PC-3 (cell line): ENCODE measurements around the gene HHAT. TPM values are rescaled to one million over a fixed set of nuclear protein-coding genes. Genes with fewer than 3 reads are reported as not detected.

Source experiments
- ATAC-seq: fragments of 200-7000 bp; cut with Tn5 transposase; 2 replicates; pipeline ENCODE4 v1.9.1; 2020; ENCODE audit warnings: mild to moderate bottlenecking, moderate library complexity
- BruUV-seq: library from RNA; stranded (reverse); fragments of 400-500 nt; replicated peaks from 2 replicates; lab custom pipeline; 2021; lab: Mats Ljungman, UMichigan
- CTCF ChIA-PET: fragments of 300-600 bp; sonication (Branson Sonifier 250); formaldehyde crosslinking; loops from one replicate; lab custom pipeline; 2022; ENCODE audit warnings: antibody characterized with exemption; lab: Charles Lee
- POLR2A ChIA-PET: fragments of 300-600 bp; sonication (Branson Sonifier 250); formaldehyde crosslinking; loops from one replicate; lab custom pipeline; 2022; ENCODE audit warnings: antibody characterized with exemption; ENCODE audit not compliant: unreplicated experiment; lab: Charles Lee
- DNase-seq: peaks from one replicate; pipeline ENCODE4 v3.0.0-alpha.2; 2015
- H2AFZ ChIP-seq: fragments of 300-600 bp; sonication (generic); 2 replicates; pipeline ENCODE4 v1.6.0; 2016; ENCODE audit warnings: antibody characterized with exemption, low read length
- H3F3A ChIP-seq: fragments of 300-600 bp; sonication (generic); one replicate; pipeline ENCODE4 v1.6.0; 2017; ENCODE audit warnings: antibody characterized with exemption, low read length, control low read depth, mild to moderate bottlenecking; ENCODE audit not compliant: unreplicated experiment
- H3K27ac ChIP-seq: fragments of 300-600 bp; sonication (generic); 2 replicates; pipeline ENCODE4 v1.5.1; 2016; ENCODE audit warnings: mild to moderate bottlenecking, low read length
- H3K27me3 ChIP-seq: fragments of 300-600 bp; sonication (generic); 2 replicates; pipeline ENCODE4 v1.6.1; 2016; ENCODE audit warnings: low read length, mixed read lengths
- H3K36me3 ChIP-seq: fragments of 300-600 bp; sonication (generic); 2 replicates; pipeline ENCODE4 v1.6.1; 2016; ENCODE audit warnings: low read depth, mixed run types, low read length, mixed read lengths
- H3K4me1 ChIP-seq: fragments of 300-600 bp; sonication (generic); 2 replicates; pipeline ENCODE4 v1.5.1; 2016; ENCODE audit warnings: low read length; ENCODE audit not compliant: insufficient read depth
- H3K4me2 ChIP-seq: fragments of 300-600 bp; sonication (generic); 2 replicates; pipeline ENCODE4 v1.6.0; 2016; ENCODE audit warnings: low read length
- H3K4me3 ChIP-seq: fragments of 300-600 bp; sonication (generic); 2 replicates; pipeline ENCODE4 v1.5.1; 2016; ENCODE audit warnings: mild to moderate bottlenecking, low read length, mixed read lengths
- H3K79me2 ChIP-seq: fragments of 300-600 bp; sonication (generic); 2 replicates; pipeline ENCODE4 v1.6.1; 2017; ENCODE audit warnings: low read length, mixed read lengths
- H3K9ac ChIP-seq: fragments of 300-600 bp; sonication (generic); 2 replicates; pipeline ENCODE4 v1.6.0; 2016; ENCODE audit warnings: mild to moderate bottlenecking, low read length
- H3K9me2 ChIP-seq: fragments of 300-600 bp; sonication (generic); replicated peaks from 2 replicates; pipeline ENCODE4 v1.6.1; 2016; ENCODE audit warnings: mixed run types, low read length, mixed read lengths
- H3K9me3 ChIP-seq: fragments of 300-600 bp; sonication (generic); 2 replicates; pipeline ENCODE4 v1.6.1; 2016; ENCODE audit warnings: low read length, mixed read lengths
- H4K20me1 ChIP-seq: fragments of 300-600 bp; sonication (generic); 2 replicates; pipeline ENCODE4 v1.6.1; 2016; ENCODE audit warnings: low read length, mixed read lengths
- CTCF ChIP-seq: fragments of 300-600 bp; sonication (generic); conservative IDR thresholded peaks from 2 replicates; pipeline ENCODE4 v1.5.1; 2017; ENCODE audit warnings: antibody characterized with exemption, low read depth, mild to moderate bottlenecking, low read length
- EZH2 ChIP-seq: fragments of 300-600 bp; sonication (generic); IDR thresholded peaks from one replicate; pipeline ENCODE4 v1.6.1; 2017; ENCODE audit warnings: antibody characterized with exemption, mild to moderate bottlenecking, low read length; ENCODE audit not compliant: unreplicated experiment
- EZH2phosphoT487 ChIP-seq: fragments of 300-600 bp; sonication (generic); IDR thresholded peaks from 2 replicates; pipeline ENCODE4 v1.6.1; 2018; ENCODE audit warnings: mild to moderate bottlenecking, antibody characterized with exemption, low read length, borderline replicate concordance
- intact Hi-C: fragments of 100-400 bp; cut with micrococcal nuclease; formaldehyde crosslinking; loops from 2 replicates; pipeline ENCODE4 v1.9.0; 2023
- total RNA-seq: library from RNA; depleted of rRNA; stranded (reverse); fragments of >200 nt; gene quantifications from 2 replicates; pipeline ENCODE4 v1.2.3, GENCODE V29; 2014

The HHAT gene
- total RNA-seq, 1 experiment from 2014 or later, result 3.4 TPM

- ATAC-seq (no peak), DNase-seq (no peak)
- Histone ChIP-seq H3K9me3 (no peaks in the 10 kb centered on the region), H3K79me2 (no peaks in the 10 kb centered on the region), H3K36me3 (no peaks in the 10 kb centered on the region), H3K27ac (no peak overlapping the region), H3K9me2 (no peaks in the 10 kb centered on the region), H3F3A (no peaks in the 10 kb centered on the region), H3K4me2 (no peak overlapping the region), H4K20me1 (no peaks in the 10 kb centered on the region), H3K4me3 (no peak overlapping the region), H3K9ac (no peak overlapping the region), H2AFZ (no peak overlapping the region), H3K27me3 (no peaks in the 10 kb centered on the region), H3K4me1 (no peaks in the 10 kb centered on the region)
- intact Hi-C loops, result no loop called here
- no TSS peak for BruUV-seq
- ChIA-PET CTCF (no interaction called here), POLR2A (no interaction called here)
- no peak for TF ChIP-seq EZH2
- TF ChIP-seq CTCF, result no peak
Observed at GRCh38 chr1:210652329-210652954, 323.7 kb downstream of the HHAT start.

GRCh38 chr1:210653771-210654170 lies 325.1 kb downstream of the HHAT start:
- Histone ChIP-seq H2AFZ (no peak overlapping the region), H4K20me1 (no peaks in the 10 kb centered on the region), H3F3A (no peaks in the 10 kb centered on the region), H3K9ac (no peak overlapping the region), H3K4me1 (no peaks in the 10 kb centered on the region), H3K4me2 (no peak overlapping the region), H3K4me3 (no peak overlapping the region), H3K79me2 (no peaks in the 10 kb centered on the region), H3K9me2 (no peaks in the 10 kb centered on the region), H3K9me3 (no peaks in the 10 kb centered on the region), H3K27me3 (no peaks in the 10 kb centered on the region), H3K36me3 (no peaks in the 10 kb centered on the region), H3K27ac (no peak overlapping the region)
- intact Hi-C loops, result no loop called here
- no TSS peak for BruUV-seq
- ATAC-seq (no peak), DNase-seq (no peak)
- CTCF ChIA-PET, result no interaction called here
- POLR2A ChIA-PET, result no interaction called here
- TF ChIP-seq CTCF (no peak), EZH2phosphoT487 (no peak), EZH2 (no peak)

GRCh38 chr1:210654176-210654981 lies 325.7 kb downstream of the HHAT start:
- BruUV-seq, result no TSS peak
- CTCF ChIA-PET, result no interaction called here
- H3K4me3 ChIP-seq, result no peak overlapping the region
- no peaks in the 10 kb centered on the region for H3K79me2 ChIP-seq
- H3F3A ChIP-seq, result no peaks in the 10 kb centered on the region
- H3K4me1 ChIP-seq, result no peaks in the 10 kb centered on the region
- H3K4me2 ChIP-seq, result no peak overlapping the region
- intact Hi-C loops, result no loop called here
- H3K36me3 ChIP-seq, result no peaks in the 10 kb centered on the region
- no peaks in the 10 kb centered on the region for H4K20me1 ChIP-seq
- TF ChIP-seq CTCF (no peak), EZH2phosphoT487 (no peak), EZH2 (no peak)
- POLR2A ChIA-PET, result no interaction called here
- DNase-seq (no peak), ATAC-seq (no peak)
- H3K27ac ChIP-seq, result no peak overlapping the region
- no peaks in the 10 kb centered on the region for H3K9me3 ChIP-seq
- H3K9ac ChIP-seq, result no peak overlapping the region
- no peaks in the 10 kb centered on the region for H3K27me3 ChIP-seq
- no peak overlapping the region for H2AFZ ChIP-seq
- no peaks in the 10 kb centered on the region for H3K9me2 ChIP-seq
